Measurements from ENCODE around the gene LY9.
A peak's percentile ranks its signal among the peaks of the same experiment; 100 is the strongest.

Gene LY9

DNA sequence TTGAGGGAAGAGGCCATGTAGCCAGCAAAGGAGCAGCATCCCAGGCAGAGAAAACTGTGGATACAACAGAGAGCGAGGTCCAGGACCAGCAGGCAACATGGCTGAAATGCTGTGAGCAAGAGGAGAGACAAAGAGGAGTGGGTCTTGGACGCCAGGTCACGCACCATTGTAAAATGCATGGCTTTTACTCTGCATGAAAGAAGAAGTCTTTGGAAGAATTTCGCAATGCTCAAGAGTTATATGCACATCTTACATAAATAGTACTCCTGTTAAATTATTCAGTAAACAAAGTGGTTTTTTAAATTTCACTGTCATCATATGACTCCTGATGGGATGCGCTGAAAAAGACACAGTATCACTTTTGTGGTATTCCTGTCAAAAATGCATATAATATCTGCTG, 63.2 kb downstream of the LY9 start:
- H3K9me2 ChIP-seq (replicated peaks; ENCODE audit: low read depth, low read length) = no peaks in the 10 kb centered on the region
- peaks cover 82% of the 10 kb centered on the region for H3K79me2 ChIP-seq (ENCODE audit: insufficient read depth, low read length)
- no peaks in the 10 kb centered on the region for H3K36me3 ChIP-seq (ENCODE audit: insufficient read depth, low read length)
- TF ChIP-seq, protein P1, sequence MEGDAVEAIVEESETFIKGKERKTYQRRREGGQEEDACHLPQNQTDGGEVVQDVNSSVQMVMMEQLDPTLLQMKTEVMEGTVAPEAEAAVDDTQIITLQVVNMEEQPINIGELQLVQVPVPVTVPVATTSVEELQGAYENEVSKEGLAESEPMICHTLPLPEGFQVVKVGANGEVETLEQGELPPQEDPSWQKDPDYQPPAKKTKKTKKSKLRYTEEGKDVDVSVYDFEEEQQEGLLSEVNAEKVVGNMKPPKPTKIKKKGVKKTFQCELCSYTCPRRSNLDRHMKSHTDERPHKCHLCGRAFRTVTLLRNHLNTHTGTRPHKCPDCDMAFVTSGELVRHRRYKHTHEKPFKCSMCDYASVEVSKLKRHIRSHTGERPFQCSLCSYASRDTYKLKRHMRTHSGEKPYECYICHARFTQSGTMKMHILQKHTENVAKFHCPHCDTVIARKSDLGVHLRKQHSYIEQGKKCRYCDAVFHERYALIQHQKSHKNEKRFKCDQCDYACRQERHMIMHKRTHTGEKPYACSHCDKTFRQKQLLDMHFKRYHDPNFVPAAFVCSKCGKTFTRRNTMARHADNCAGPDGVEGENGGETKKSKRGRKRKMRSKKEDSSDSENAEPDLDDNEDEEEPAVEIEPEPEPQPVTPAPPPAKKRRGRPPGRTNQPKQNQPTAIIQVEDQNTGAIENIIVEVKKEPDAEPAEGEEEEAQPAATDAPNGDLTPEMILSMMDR (conservative IDR thresholded peaks at IDR 0.05; ENCODE audit: low read length) = no peak
- no peak for TF ChIP-seq EZH2phosphoT487 (IDR thresholded peaks at IDR 0.05; ENCODE audit: borderline replicate concordance)
- no peaks in the 10 kb centered on the region for H3K9me3 ChIP-seq (ENCODE audit: insufficient read depth, low read depth, low read length)
- H3K4me3 ChIP-seq (ENCODE audit: low read length, poor library complexity, severe bottlenecking) = peak overlapping the region; percentile 87
- peak overlapping the region; percentile 96 for H3K4me2 ChIP-seq (ENCODE audit: low read depth, low read length, poor library complexity, severe bottlenecking)
- no peak overlapping the region for H2AFZ ChIP-seq (ENCODE audit: low read length)
- no peaks in the 10 kb centered on the region for H3K27me3 ChIP-seq (ENCODE audit: insufficient read depth, low read length, poor library complexity, severe bottlenecking)
- no peaks in the 10 kb centered on the region for H4K20me1 ChIP-seq (ENCODE audit: insufficient read depth, low read length, poor library complexity, severe bottlenecking)
- H3K9ac ChIP-seq (ENCODE audit: low read depth, low read length, poor library complexity, severe bottlenecking) = peak overlapping the region; percentile 90
- H3F3A ChIP-seq (ENCODE audit: low read depth) = peaks cover 23% of the 10 kb centered on the region
- H3K4me1 ChIP-seq (ENCODE audit: insufficient read depth, low read length, poor library complexity, severe bottlenecking) = peaks cover 77% of the 10 kb centered on the region

DNA sequence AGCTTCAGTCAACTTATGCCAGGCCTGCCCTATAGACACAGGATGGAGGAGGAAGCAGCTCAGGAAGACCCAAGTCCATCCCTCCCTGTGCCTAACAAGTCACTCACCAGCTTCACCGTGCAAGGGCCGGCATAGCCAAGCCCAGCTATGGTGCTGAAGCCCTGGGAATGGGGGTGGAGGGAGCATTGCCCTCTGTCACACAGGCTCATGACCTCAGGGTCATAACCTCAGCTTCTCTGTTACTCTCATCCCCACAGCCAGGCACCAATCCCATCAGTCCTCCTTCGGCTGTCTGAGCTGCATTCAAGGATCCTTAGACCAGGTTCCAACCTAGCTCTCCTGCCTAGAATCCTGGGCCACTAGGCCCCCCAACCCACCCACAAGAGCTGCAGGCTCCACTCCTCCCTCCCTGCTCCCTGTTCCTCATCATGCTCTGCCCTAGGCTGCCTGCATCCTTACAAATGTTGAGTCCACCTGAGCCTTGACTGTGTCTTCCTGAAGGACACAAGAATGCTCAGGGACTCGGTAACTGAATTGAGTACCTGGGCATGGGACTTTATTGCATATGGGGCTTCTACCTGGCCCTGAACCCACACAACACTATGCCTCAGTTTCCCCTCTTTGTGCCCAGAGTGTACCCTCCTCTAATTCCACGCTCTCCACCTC, 65.0 kb downstream of the LY9 start:
- Histone ChIP-seq H3K36me3 (ENCODE audit: insufficient read depth, low read length) (no peaks in the 10 kb centered on the region), H3K27me3 (ENCODE audit: insufficient read depth, low read length, poor library complexity, severe bottlenecking) (no peaks in the 10 kb centered on the region), H4K20me1 (ENCODE audit: insufficient read depth, low read length, poor library complexity, severe bottlenecking) (no peaks in the 10 kb centered on the region), H3K4me2 (ENCODE audit: low read depth, low read length, poor library complexity, severe bottlenecking) (peak overlapping the region; percentile 96), H3F3A (ENCODE audit: low read depth) (peaks cover 13% of the 10 kb centered on the region), H3K4me3 (ENCODE audit: low read length, poor library complexity, severe bottlenecking) (peak overlapping the region; percentile 87), H3K9me3 (ENCODE audit: insufficient read depth, low read depth, low read length) (no peaks in the 10 kb centered on the region), H3K9me2 (replicated peaks; ENCODE audit: low read depth, low read length) (no peaks in the 10 kb centered on the region), H2AFZ (ENCODE audit: low read length) (no peak overlapping the region), H3K79me2 (ENCODE audit: insufficient read depth, low read length) (peaks cover 68% of the 10 kb centered on the region), H3K4me1 (ENCODE audit: insufficient read depth, low read length, poor library complexity, severe bottlenecking) (peaks cover 75% of the 10 kb centered on the region), H3K9ac (ENCODE audit: low read depth, low read length, poor library complexity, severe bottlenecking) (peak overlapping the region; percentile 90)
- TF ChIP-seq, protein P1 (conservative IDR thresholded peaks at IDR 0.05; ENCODE audit: low read length) = no peak
- no peak for TF ChIP-seq EZH2phosphoT487 (IDR thresholded peaks at IDR 0.05; ENCODE audit: borderline replicate concordance)

DNA sequence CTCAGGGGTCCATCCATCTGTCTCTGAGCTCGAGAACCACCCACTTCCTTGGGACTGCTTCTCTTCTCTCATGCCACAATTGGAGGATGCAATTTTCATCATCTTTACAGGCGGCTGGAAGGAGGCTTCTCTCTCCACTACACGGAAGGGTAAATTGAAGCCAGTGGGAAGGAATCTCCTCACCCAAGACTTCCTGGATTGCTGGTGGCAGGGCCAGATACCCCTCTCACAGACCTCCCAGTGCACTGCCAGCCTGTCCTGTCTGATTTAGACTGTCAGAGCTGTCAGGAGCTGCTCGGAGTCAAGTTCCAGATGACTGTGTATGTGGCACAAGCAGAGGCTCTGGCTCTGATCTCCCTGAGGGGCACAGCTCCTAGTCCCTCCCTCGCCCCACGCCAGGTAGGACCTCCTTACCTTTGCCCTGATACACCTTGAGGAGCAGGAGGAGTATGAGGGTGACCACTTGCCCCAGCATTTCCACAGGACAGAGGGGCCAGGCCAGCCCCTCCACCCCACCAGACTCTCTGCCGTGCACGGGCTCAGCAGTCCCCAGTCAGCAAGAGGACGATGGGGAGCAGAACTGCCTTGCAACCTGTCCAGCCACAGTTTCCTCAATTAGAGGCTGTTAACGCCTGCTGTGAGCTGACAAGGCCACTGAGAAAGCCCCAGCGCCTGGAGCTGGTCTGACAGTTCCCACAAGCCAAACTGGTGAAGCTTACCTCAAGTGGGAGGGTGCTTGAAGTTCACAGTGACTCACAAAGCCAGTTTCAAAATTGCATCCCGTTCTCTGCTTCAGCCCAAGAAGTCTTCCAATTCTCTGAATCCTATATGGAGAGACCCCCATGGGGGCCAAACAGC, 66.5 kb downstream of the LY9 start, which contains the start of gene CD244:
CD244 (minus strand) TSS at position 685 of the 858 bp plus-strand sequence; CDS start at position 475, 210 bp downstream.
- Histone ChIP-seq H3K36me3 (ENCODE audit: insufficient read depth, low read length) (no peaks in the 10 kb centered on the region), H3K9me3 (ENCODE audit: insufficient read depth, low read depth, low read length) (no peaks in the 10 kb centered on the region), H3K27me3 (ENCODE audit: insufficient read depth, low read length, poor library complexity, severe bottlenecking) (no peaks in the 10 kb centered on the region), H3K79me2 (ENCODE audit: insufficient read depth, low read length) (peaks cover 53% of the 10 kb centered on the region), H3K9ac (ENCODE audit: low read depth, low read length, poor library complexity, severe bottlenecking) (peak within 1 kb of the TSS; percentile 90), H3K4me3 (ENCODE audit: low read length, poor library complexity, severe bottlenecking) (peak within 1 kb of the TSS; percentile 87), H2AFZ (ENCODE audit: low read length) (no peak within 1 kb of the TSS), H3K4me1 (ENCODE audit: insufficient read depth, low read length, poor library complexity, severe bottlenecking) (peaks cover 67% of the 10 kb centered on the region), H3K9me2 (replicated peaks; ENCODE audit: low read depth, low read length) (no peaks in the 10 kb centered on the region), H3F3A (ENCODE audit: low read depth) (peaks cover 10% of the 10 kb centered on the region), H3K4me2 (ENCODE audit: low read depth, low read length, poor library complexity, severe bottlenecking) (peak within 1 kb of the TSS; percentile 96), H4K20me1 (ENCODE audit: insufficient read depth, low read length, poor library complexity, severe bottlenecking) (no peaks in the 10 kb centered on the region)
- TF ChIP-seq EZH2phosphoT487 (IDR thresholded peaks at IDR 0.05; ENCODE audit: borderline replicate concordance) = no peak
- TF ChIP-seq, protein P1 (conservative IDR thresholded peaks at IDR 0.05; ENCODE audit: low read length) = no peak

Measured in Loucy (cell line).